ENCODE results near the gene DSN1.

The DSN1 gene

GRCh38 chr20:36795691-36796090 is 22.1 kb upstream of the DSN1 start:
- DNase-seq (ENCODE audit: low read depth) = no peak

DNA sequence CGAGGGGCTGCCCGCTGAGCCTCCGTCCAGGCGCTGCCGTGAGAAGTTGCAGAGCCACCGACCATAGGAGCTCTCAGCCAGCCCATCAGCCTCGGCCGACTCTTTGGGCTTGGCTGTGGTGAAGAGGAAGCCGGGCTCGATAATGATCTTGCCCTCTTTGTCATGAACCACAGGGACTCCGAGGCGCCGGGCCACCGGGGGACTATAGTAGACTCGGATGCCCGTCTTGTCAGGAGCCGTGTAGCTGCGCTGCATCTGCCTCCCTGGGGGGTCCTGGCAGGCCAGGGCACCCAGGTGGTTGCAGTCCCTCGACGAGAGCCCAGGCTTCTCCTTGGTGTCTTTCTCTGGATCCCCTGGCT is 20.5 kb upstream of the DSN1 start:
- DNase-seq (ENCODE audit: low read depth) = no peak

- DNase-seq (ENCODE audit: low read depth) = no peak
Observed at GRCh38 chr20:36793294-36794115, 19.9 kb upstream of the DSN1 start.

DNA sequence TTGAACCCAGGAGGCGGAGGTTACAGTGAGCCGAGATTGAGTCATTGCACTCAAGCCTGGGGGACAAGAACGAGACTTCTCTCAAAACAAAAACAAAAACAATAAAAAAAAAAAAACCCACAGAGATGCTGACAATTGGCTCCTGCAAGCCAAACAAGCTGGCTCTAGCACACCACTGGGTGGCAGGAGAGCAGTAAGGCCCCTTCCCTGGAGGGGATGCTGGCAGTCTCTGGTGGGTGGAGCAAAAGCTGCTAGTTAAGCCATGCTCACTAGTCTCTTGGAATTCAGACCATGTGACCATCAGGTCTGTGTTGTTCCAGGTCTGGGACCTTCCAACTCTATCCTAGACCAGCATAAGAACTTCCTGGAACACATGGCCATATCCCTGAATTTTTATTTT is 18.9 kb upstream of the DSN1 start:
- DNase-seq (ENCODE audit: low read depth) = peak; percentile 62

GRCh38 chr20:36791862-36792261 is 18.3 kb upstream of the DSN1 start:
- DNase-seq (ENCODE audit: low read depth) = no peak

DNA sequence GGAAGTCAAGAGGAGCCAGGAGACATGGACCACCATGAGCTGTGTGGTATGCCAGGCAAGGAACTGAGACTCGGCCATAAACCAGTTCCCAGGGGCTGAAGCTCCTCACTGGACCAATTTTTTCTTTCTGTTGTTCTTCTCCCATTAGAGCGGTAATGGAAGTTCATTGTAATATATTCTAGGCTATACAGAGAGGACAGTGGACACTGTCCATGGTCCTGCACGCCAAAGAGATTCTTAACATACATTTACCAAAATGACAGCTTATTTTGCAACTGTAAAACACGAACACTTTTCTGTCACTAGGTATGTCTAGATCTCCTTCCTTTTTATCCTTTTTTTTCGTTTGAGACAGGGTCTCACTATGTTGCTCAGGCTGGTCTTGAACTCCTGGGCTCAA is 13.1 kb upstream of the DSN1 start:
- no peak for DNase-seq (ENCODE audit: low read depth)

DNA sequence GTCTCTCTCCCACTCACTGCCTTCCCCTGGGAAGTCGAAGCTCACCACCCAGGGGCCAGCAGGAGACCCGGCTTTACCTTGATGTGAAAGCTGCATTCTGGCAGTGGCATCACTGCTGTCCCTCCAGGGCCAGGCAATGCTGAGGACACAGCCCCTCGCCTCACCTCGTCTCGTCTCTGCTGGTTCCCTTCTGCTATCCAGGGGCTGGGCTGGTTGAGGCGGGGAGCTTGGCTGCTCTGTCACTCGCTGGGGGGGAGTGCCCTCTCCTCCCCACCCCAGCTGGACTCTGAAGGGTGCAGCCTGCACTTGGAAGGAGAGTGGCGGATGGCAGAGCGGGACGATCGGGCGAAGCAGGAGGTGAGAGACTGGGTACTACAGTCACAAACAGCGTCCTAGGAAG is 12.7 kb upstream of the DSN1 start:
- DNase-seq (ENCODE audit: low read depth) = no peak

DNA sequence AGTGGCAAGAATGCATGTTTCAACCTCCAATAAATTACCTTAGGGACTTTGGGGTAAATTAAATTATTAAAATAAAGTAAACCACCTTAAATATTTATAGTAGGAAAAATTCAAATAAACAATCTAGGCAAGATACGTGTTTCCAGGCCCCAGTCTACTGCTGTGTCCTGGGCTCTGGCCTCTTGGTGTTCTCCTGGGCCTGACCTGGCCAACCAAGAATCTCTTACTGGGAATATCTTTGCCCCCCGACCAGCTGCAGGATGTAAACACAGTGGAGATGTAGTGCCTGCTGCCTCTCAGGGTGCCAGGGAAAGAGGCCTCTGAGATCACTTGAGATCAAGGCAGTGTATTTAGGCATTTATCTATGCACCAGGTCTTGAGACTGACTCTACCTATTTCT is 11.7 kb upstream of the DSN1 start:
- DNase-seq (ENCODE audit: low read depth) = no peak

GRCh38 chr20:36784900-36785299 is 11.3 kb upstream of the DSN1 start:
- peak; percentile 68 for DNase-seq (ENCODE audit: low read depth)

DNA sequence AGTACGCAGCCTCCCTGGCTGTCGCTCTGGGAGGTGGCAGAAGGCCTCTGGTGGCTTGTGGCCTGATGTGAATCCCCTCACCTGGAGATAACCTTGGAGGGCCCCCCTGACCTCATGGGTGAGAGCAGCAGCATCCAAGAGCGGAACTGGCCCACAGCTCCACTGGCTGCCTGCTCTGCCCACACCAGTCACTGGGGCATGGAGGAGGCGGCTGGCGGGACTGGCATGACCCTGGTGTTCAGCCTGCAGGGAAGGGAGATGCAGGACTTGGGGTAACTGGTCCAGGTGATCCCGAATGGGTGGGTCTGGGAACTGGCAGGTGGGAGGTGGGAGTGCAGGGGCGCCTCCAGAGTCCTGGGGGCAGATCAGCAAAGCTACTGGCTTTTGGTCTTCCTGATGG is 10.6 kb upstream of the DSN1 start:
- DNase-seq (ENCODE audit: low read depth) = no peak

- no peak for DNase-seq (ENCODE audit: low read depth)
Observed at GRCh38 chr20:36779656-36780025, 6.1 kb upstream of the DSN1 start.

DNA sequence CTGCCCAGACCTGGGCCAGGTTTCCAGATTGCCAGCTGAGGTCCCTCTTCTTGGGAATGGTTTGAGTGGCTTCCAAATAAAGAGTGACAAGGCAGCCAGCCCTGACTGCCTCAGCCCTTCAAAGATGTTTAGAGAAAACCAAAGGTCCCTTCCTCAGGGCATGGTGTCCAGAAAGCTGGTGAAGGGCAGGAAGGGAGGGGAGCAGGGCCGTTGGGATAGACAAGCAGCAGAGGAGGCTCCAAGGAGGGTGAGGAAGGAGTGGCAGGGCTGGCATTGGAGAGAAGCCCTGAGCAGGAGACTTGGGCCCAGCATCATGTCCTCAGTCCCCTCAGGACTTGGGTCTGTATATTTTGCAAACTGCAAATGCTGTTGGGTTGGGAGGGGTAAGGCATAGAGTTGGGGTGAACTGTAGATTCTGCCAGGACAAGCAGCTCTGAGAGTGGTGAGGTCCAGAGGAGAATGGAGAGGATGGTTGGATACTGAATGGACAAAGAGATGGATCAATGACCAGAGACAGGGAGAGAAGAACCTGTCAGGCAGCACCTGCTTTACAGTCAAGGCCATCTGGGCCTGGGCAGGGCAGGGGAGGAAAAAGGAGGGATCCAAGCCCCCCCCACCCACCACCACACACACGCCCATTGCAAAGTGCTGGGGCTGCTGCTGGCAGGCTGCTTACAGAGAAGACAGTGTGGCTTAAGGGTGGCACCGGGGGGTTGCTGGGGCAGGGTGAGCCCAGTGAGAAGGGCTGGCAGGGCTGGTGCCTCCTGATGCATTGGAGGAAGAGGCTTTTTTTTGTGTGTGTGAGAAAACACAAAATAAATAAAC is 5.5 kb upstream of the DSN1 start:
- no peak for DNase-seq (ENCODE audit: low read depth)

DNA sequence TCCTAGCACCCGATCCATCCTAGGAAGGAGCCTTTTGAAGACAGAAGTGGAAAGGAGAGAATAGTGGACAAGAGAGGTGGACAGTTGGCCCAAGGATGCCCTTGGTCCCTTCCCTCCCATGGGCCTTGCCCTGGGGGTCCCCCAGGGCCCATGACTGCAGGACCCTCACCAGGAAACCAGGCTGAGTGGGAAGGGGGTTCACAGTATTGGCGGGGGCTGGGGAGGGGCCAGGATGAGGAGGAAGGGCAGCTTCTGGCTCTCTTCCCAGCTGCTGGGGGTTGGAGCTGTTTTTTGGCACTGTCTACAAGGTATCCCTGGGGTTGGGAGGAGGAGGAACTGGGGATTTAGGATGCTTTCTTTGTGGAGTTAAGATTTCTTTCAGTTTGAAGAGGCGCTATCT is 4.0 kb upstream of the DSN1 start:
- DNase-seq (ENCODE audit: low read depth) = no peak

DNA sequence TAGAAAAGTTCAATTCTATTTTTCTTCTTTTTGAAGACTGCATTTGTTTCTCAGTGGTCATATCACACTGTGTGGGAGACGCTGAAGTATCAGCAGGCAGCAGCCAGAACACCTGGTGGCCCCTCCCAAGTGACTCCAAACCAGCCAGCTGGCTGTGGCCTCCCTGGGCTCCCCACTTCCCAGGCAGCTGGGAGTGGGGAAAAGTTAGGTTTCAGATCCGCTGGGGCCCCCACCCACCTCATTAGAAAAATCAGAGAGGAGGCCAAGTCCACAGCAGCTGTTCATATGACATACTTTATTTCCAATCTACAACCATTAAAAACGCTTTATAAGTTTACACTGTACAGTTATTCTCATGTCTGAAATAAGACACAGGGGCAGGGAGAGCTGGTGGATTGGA is 3.6 kb upstream of the DSN1 start:
- no peak for DNase-seq (ENCODE audit: low read depth)

GRCh38 chr20:36775826-36776225 is 2.3 kb upstream of the DSN1 start:
- DNase-seq (ENCODE audit: low read depth) = no peak

GRCh38 chr20:36775196-36775595 is 1.6 kb upstream of the DSN1 start:
- DNase-seq (ENCODE audit: low read depth) = no peak

GRCh38 chr20:36773107-36773596 is 411 bp downstream of the DSN1 start:
- no peak for DNase-seq (ENCODE audit: low read depth)

- DNase-seq (ENCODE audit: low read depth) = no peak
Observed at GRCh38 chr20:36770680-36771079, 2.9 kb downstream of the DSN1 start.

GRCh38 chr20:36768768-36769430 is 4.7 kb downstream of the DSN1 start:
- DNase-seq (ENCODE audit: low read depth) = peak; percentile 67

DNA sequence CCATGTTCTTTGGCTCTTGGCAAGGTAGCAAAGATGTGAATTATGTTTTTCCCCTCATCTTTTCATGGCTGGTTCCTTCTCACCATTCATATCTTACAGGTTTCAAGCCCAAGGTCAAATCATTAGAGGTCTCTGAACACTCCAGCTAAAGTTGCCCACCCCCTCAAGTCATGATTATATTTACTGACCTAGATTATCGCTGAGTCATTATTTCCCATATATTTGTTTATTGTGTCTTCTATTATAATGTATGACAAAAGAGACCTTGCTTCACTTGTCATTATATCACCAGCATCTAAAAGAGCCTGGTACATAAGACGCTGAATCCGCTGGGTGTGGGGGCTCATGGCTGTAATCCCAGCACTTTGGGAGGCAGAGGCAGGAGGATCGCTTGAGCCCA is 12.4 kb downstream of the DSN1 start:
- DNase-seq (ENCODE audit: low read depth) = no peak

- DNase-seq (ENCODE audit: low read depth) = no peak
Observed at GRCh38 chr20:36760647-36761046, 12.9 kb downstream of the DSN1 start.

GRCh38 chr20:36758276-36758675 is 15.3 kb downstream of the DSN1 start:
- DNase-seq (ENCODE audit: low read depth) = no peak

- DNase-seq (ENCODE audit: low read depth) = no peak
Observed at GRCh38 chr20:36756496-36756895, 17.1 kb downstream of the DSN1 start.

Data from amniotic epithelial cell (primary cell).